Measurements from ENCODE around the gene SAMSN1. TPM values are rescaled to one million over a fixed set of nuclear protein-coding genes. Genes with fewer than 3 reads are reported as not detected.
A peak's percentile ranks its signal among the peaks of the same experiment; 100 is the strongest.

Gene SAMSN1
- total and polyA plus RNA-seq, 9 of the 15 experiments (the other 6 are each of a cell fraction or from before 2014, with no cell fraction given) = 101 to 223 (median 159) TPM

DNA sequence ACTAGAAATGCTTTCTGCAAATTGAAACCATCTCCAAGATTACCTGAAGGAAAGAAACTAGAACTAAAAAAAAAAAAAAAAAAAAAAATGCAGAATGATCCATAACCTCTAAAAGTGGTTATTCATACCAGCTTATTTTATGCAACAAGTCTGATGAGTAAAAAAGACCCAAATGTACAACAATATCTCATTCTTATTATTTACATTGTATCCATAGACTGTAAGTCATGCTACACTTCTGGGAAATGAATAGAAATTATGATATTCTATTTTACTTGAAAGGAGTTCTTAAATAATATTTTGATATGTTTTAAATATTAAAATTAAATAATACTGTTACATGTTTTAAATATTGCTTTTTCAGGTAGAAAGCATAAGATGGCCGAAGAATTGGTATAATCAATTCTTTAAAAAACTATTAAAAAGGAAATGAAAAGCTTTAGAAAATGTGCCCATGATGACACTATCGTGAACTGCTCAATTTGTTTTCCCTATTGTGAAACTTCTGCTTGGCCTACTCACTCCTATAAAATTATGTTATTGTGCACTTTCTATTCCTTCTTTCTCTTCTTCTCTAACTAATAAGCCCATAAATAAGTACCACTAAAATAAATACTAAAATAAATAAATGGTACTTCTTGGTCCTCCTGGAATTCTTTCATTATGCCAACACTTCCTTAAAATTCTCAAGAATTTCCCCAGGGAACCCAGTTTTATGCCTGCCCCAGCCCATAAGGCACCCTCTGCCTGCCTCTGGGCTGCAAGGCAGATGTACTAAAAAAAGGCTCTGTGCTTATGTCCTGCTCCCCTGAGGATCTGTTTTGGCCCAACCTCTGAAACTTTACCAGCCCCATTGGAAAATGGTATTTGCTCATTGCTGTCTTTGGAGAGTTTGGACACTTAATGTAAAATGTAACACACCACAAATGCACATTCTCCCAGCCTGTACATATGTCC lies 18.1 kb downstream of the SAMSN1 start:
- peaks cover 9% of the 10 kb centered on the region; the same call in 1 of the 2 replicates for H4K20me1 ChIP-seq (replicated peaks; ENCODE audit: control insufficient read depth, insufficient read depth, low read length)
- H2AFZ ChIP-seq (ENCODE audit: low read depth, low read length) = no peak overlapping the region
- FAIRE-seq (peak; percentile 23), ATAC-seq (peak; percentile 70), DNase-seq (ENCODE audit: extremely low read depth in 1 of 4, low spot score in 3 of 4) (peak in 1 of 4 experiments; percentile 60)
- TF ChIP-seq CEBPG (CRISPR knock-in tag; IDR thresholded peaks at IDR 0.05) = no peak
- peak; percentile 21 to 45; a peak in 2 of 4 replicates for TF ChIP-seq CEBPG (tag; conservative IDR thresholded peaks at IDR 0.05 in 1 of 2, IDR thresholded peaks at IDR 0.05 in 1 of 2)
- TF ChIP-seq CEBPB (tag; IDR thresholded peaks at IDR 0.05) = peak; percentile 82
- peak; percentile 13 for TF ChIP-seq TAF9B (IDR thresholded peaks at IDR 0.05; ENCODE audit: partially characterized antibody)
- TF ChIP-seq POLR2H (tag; IDR thresholded peaks at IDR 0.05; ENCODE audit: low read depth) = peak; percentile 38
- peak; percentile 43 for TF ChIP-seq CHD1 (IDR thresholded peaks at IDR 0.05; ENCODE audit: low read length)
- no peak for TF ChIP-seq ZNF589 (CRISPR knock-in tag; IDR thresholded peaks at IDR 0.05; ENCODE audit: low read depth)
- TF ChIP-seq HDAC6 (IDR thresholded peaks at IDR 0.05; ENCODE audit: low read depth, low read length) = no peak
- TF ChIP-seq NCOA2 (IDR thresholded peaks at IDR 0.05; ENCODE audit: partially characterized antibody in 2 of 2) = peak in 1 of 2 experiments; percentile 26
- peaks cover 56% of the 10 kb centered on the region for H3K36me3 ChIP-seq (ENCODE audit: control insufficient read depth, insufficient read depth, low read length)
- POLR2A ChIA-PET = interaction anchor here (1.0 to 3.1 kb wide), 5 partner anchors 10 to 18 kb away, joined by 3 to 13 read pairs (median 5); no protein-coding TSS in a partner anchor
- WGBS (ENCODE audit: insufficient coverage, low coverage, missing lambda C conversion rate) = 16% methylated on average over 2 of the region's 2 CpGs
- H3K79me2 ChIP-seq (ENCODE audit: control insufficient read depth, insufficient read depth, low read length) = peaks cover 99% of the 10 kb centered on the region
- no peaks in the 10 kb centered on the region for H3K9me1 ChIP-seq (ENCODE audit: control insufficient read depth, insufficient read depth, low read length)
- H3K4me3 ChIP-seq = peak overlapping the region; percentile 13
- in situ Hi-C loops (cut with MboI) (no loop called here), intact Hi-C loops (cut with micrococcal nuclease) (loop anchor here (1.0 to 5.0 kb wide), 5 partner anchors 16 to 534 kb away; partner anchors contain the start of gene NRIP1)
- peak overlapping the region; percentile 68 to 78 for H3K9ac ChIP-seq (ENCODE audit: insufficient read depth in 1 of 2, low read depth in 2 of 2, low read length in 2 of 2)
- peak overlapping the region; percentile 67 for H3K27ac ChIP-seq (ENCODE audit: extremely low read depth, low read depth, low read length)
- CTCF ChIA-PET (ENCODE audit: low intra/inter-chr PET ratio) = no interaction called here
- H3K4me2 ChIP-seq (ENCODE audit: insufficient read depth, low read length) = peak overlapping the region; percentile 63
- H3K9me3 ChIP-seq (replicated peaks; ENCODE audit: control insufficient read depth, insufficient read depth, low read depth, low read length) = no peaks in the 10 kb centered on the region
- peaks cover 0 to 28% of the 10 kb centered on the region in 2 experiments; a peak in 4 of 5 replicates for H3K4me1 ChIP-seq (replicated peaks in 1 of 2; ENCODE audit: control insufficient read depth in 2 of 2, insufficient read depth in 2 of 2, low read length in 2 of 2)
- BruUV-seq (replicated peaks) = TSS peak; percentile 1
- no peaks in the 10 kb centered on the region for H3K27me3 ChIP-seq (ENCODE audit: control insufficient read depth in 2 of 2, insufficient read depth in 2 of 2, low read length in 2 of 2)

Data from K562 (cell line).